A549 (cell line): ENCODE measurements around the gene CFAP157. TPM values are rescaled to one million over a fixed set of nuclear protein-coding genes. Genes with fewer than 3 reads are reported as not detected.

ENCODE experiments used
- ATAC-seq, 2 experiments: fragments of 200-7000 bp in 1 of 2; fragments of >200 bp in 1 of 2; cut with Nextera tagmentation in 1 of 2; cut with Tn5 transposase in 1 of 2; 3 replicates each; pipeline versions ENCODE4 v1.8.0 to v1.9.1; 2018 to 2020; ENCODE audit warnings: mild to moderate bottlenecking in 1 of 2, moderate library complexity in 1 of 2
- CTCF ChIA-PET: fragments of 300-600 bp; sonication (Branson Sonifier 250); formaldehyde crosslinking; extraction: SDS; loops from one replicate; lab custom pipeline; 2021; ENCODE audit warnings: antibody characterized with exemption, inconsistent platforms; lab: Yijun Ruan, JAX
- POLR2A ChIA-PET: fragments of 350-600 bp; formaldehyde crosslinking; extraction: SDS; loops from one replicate; lab custom pipeline; 2021; ENCODE audit warnings: antibody characterized with exemption, inconsistent platforms; lab: Yijun Ruan, JAX
- DNase-seq, 2 experiments: peaks; one replicate each; pipeline versions ENCODE4 v3.0.0 to v3.0.0-alpha.2; 2011 to 2016; ENCODE audit warnings: low read depth in 1 of 2, low spot score in 1 of 2
- FAIRE-seq: peaks from 2 replicates; lab custom pipeline; 2011; peaks lifted over from hg19 to GRCh38; lab: Jason Lieb, UNC
- H3K27ac ChIP-seq, 2 experiments: fragments of >200 bp; sonication (Bioruptor Twin); formaldehyde crosslinking; 3 replicates each; pipeline ENCODE4 v1.5.1; 2016 to 2017
- H3K4me1 ChIP-seq: fragments of >200 bp; sonication (Bioruptor Twin); formaldehyde crosslinking; 3 replicates; pipeline ENCODE4 v1.6.1; 2016
- H3K4me2 ChIP-seq: fragments of >200 bp; sonication (Bioruptor Twin); formaldehyde crosslinking; 3 replicates; pipeline ENCODE4 v1.6.1; 2016
- H3K4me3 ChIP-seq: fragments of >200 bp; sonication (Bioruptor Twin); formaldehyde crosslinking; 3 replicates; pipeline ENCODE4 v1.5.1; 2016
- H3K9me3 ChIP-seq: fragments of >200 bp; sonication (Bioruptor Twin); formaldehyde crosslinking; 3 replicates; pipeline ENCODE4 v1.6.1; 2016
- BCL3 ChIP-seq: fragments of >200 bp; sonication (Bioruptor Twin); formaldehyde crosslinking; IDR thresholded peaks from 3 replicates; pipeline ENCODE4 v1.6.1; 2016
- CBX2 ChIP-seq: fragments of 200-600 bp; sonication (generic); IDR thresholded peaks from 2 replicates; pipeline ENCODE4 v1.6.1; 2016; ENCODE audit warnings: low read depth, mild to moderate bottlenecking, borderline replicate concordance
- CHD2 ChIP-seq: fragments of 150-350 bp; IDR thresholded peaks from 2 replicates; pipeline ENCODE4 v1.6.1; 2014; ENCODE audit warnings: low read length; ENCODE audit not compliant: partially characterized antibody
- E2F6 ChIP-seq: IDR thresholded peaks from 2 replicates; pipeline ENCODE4 v1.6.1; 2012; ENCODE audit warnings: low read depth, borderline replicate concordance
- EP300 ChIP-seq, 2 experiments: fragments of >200 bp; sonication (Bioruptor Twin); formaldehyde crosslinking; IDR thresholded peaks; 2 replicates in 1 of 2; 3 replicates in 1 of 2; pipeline ENCODE4 v1.6.1; 2016 to 2017
- FOSL2 ChIP-seq, 2 experiments: fragments of 450-650 bp in 1 of 2; fragments of >200 bp in 1 of 2; sonication (Bioruptor Twin) in 1 of 2; formaldehyde crosslinking; IDR thresholded peaks; 2 replicates each; pipeline versions ENCODE4 v1.5.0 to v1.6.1; 2016 to 2020; ENCODE audit warnings: mild to moderate bottlenecking in 1 of 2, moderate library complexity in 1 of 2
- MAX ChIP-seq: IDR thresholded peaks from 2 replicates; pipeline ENCODE4 v1.6.1; 2012
- NR3C1 ChIP-seq: fragments of >200 bp; sonication (Bioruptor Twin); formaldehyde crosslinking; IDR thresholded peaks from 3 replicates; pipeline ENCODE4 v1.6.1; 2017
- PBX3 ChIP-seq: IDR thresholded peaks from 2 replicates; pipeline ENCODE4 v1.6.1; 2012
- PHF8 ChIP-seq: fragments of 200-600 bp; sonication (generic); IDR thresholded peaks from 2 replicates; pipeline ENCODE4 v1.6.1; 2016; ENCODE audit warnings: low read depth, mild to moderate bottlenecking, antibody characterized with exemption, moderate library complexity, borderline replicate concordance
- RAD21 ChIP-seq, 2 experiments: fragments of >200 bp in 1 of 2; sonication (Bioruptor Twin) in 1 of 2; formaldehyde crosslinking in 1 of 2; IDR thresholded peaks in 1 of 2; conservative IDR thresholded peaks in 1 of 2; 2 replicates in 1 of 2; 3 replicates in 1 of 2; pipeline ENCODE4 v1.6.1; 2012 to 2018; ENCODE audit warnings: inconsistent platforms in 1 of 2
- RFX5 ChIP-seq: fragments of 450-650 bp; IDR thresholded peaks from 2 replicates; pipeline ENCODE4 v1.7.1; 2014; ENCODE audit warnings: antibody characterized with exemption, mild to moderate bottlenecking, moderate library complexity
- ZFP36 ChIP-seq: fragments of 450-650 bp; IDR thresholded peaks from 2 replicates; pipeline ENCODE4 v1.6.1; 2014; ENCODE audit warnings: borderline replicate concordance; ENCODE audit not compliant: partially characterized antibody
- ZNF302 ChIP-seq: fragments of 250-450 bp; sonication (Bioruptor Pico); IDR thresholded peaks from 2 replicates; pipeline ENCODE4 v1.9.0; 2021; ENCODE audit warnings: inconsistent platforms, mild to moderate bottlenecking, moderate library complexity
- WGBS: methylation state at CpG from one replicate; pipeline ENCODE4 v1.1.6; 2017; ENCODE audit errors: missing lambda C conversion rate; 5-methylcytosine and 5-hydroxymethylcytosine counted together
- polyA plus RNA-seq, 4 experiments: library from polyadenylated mRNA; depleted of rRNA in 3 of 4; stranded (reverse); fragments of >200 nt; fragmentation: RNase III in 1 of 4; extraction: RNeasy Plus Mini Kit Qiagen cat#74134 plus additional on column Dnase treatment in 1 of 4; gene quantifications; 2 replicates in 3 of 4; 3 replicates in 1 of 4; pipeline ENCODE4 v1.2.3, GENCODE V29; 2011 to 2017

The CFAP157 gene
- polyA plus RNA-seq, 2 of the 4 experiments (the other 2 are of a cell fraction): 0.04 TPM

- peak overlapping the region; percentile 73 to 79 for H3K27ac ChIP-seq
- TF ChIP-seq ZNF302 (CRISPR knock-in tag) (no peak), CHD2 (no peak), MAX (no peak), PBX3 (no peak), NR3C1 (no peak), PHF8 (no peak), RAD21 (conservative IDR thresholded peaks at IDR 0.05 in 1 of 2, IDR thresholded peaks at IDR 0.05 in 1 of 2) (no peak), ZFP36 (no peak)
- TF ChIP-seq, all 56 proteins: peak for 0
- no peak for FAIRE-seq
- CTCF ChIA-PET: interaction anchor here (0.9 to 7.4 kb wide), 7 partner anchors 9 to 125 kb away, joined by 3 to 63 read pairs (median 4); partner anchors contain the start of genes CDK9, CFAP157 and TOR2A
- Histone ChIP-seq H3K9me3 (no peaks in the 10 kb centered on the region), H3K4me1 (peaks cover 11% of the 10 kb centered on the region; the same call in 1 of the 3 replicates), H3K4me3 (peak overlapping the region; percentile 68), H3K4me2 (peak overlapping the region; percentile 94)
- DNase-seq: no peak
- ATAC-seq: peak; percentile 32 to 49; a peak in 5 of 6 replicates
- POLR2A ChIA-PET: interaction anchor here (0.8 to 2.0 kb wide), 3 partner anchors 20 to 104 kb away, joined by 3 to 6 read pairs (median 4); partner anchors contain the start of genes STXBP1 and TOR2A
- WGBS: 0% methylated on average over 20 of the region's 44 CpGs
Measured at GRCh38 chr9:127714951-127715469, 8.2 kb downstream of the CFAP157 start.

- 7% methylated on average over 43 of the region's 65 CpGs for WGBS
- peak within 1 kb of the TSS; percentile 94 for H3K4me2 ChIP-seq
- FAIRE-seq (no peak), DNase-seq (peak; percentile 96 to 97), ATAC-seq (peak; percentile 92 to 95)
- H3K27ac ChIP-seq: peak within 1 kb of the TSS; percentile 73 to 79
- H3K9me3 ChIP-seq: no peaks in the 10 kb centered on the region
- H3K4me1 ChIP-seq: peaks cover 18% of the 10 kb centered on the region
- TF ChIP-seq MAX: peak; percentile 70
- TF ChIP-seq RFX5: peak; percentile 77; the same call in 1 of the 2 replicates
- no peak for TF ChIP-seq EP300 (IDR thresholded peaks at IDR 0.05)
- no peak for TF ChIP-seq FOSL2 (IDR thresholded peaks at IDR 0.05)
- peak; percentile 46; the same call in 1 of the 2 replicates for TF ChIP-seq FOSL2 (CRISPR knock-in tag; IDR thresholded peaks at IDR 0.05)
- TF ChIP-seq E2F6: peak; percentile 57; the same call in 1 of the 2 replicates
- TF ChIP-seq BCL3: peak; percentile 30; the same call in 1 of the 3 replicates
- no peak for TF ChIP-seq CBX2
- peak; percentile 53; the same call in 1 of the 2 replicates for TF ChIP-seq PHF8
- CTCF ChIA-PET: interaction anchor here (0.7 to 7.4 kb wide), 7 partner anchors 10 to 206 kb away, joined by 3 to 63 read pairs (median 4); partner anchors contain the start of genes CFAP157 and TOR2A
- H3K4me3 ChIP-seq: peak within 1 kb of the TSS; percentile 68
- POLR2A ChIA-PET: interaction anchor here (0.8 to 2.0 kb wide), 4 partner anchors 12 to 104 kb away, joined by 3 to 6 read pairs (median 5); partner anchors contain the start of genes STXBP1 and TOR2A
Measured at GRCh38 chr9:127715470-127716337, 8.9 kb downstream of the CFAP157 start, which contains the start of the genes PTRH1 and TTC16. Gene PTRH1 (minus strand): TSS chr9:127715663. CDS start chr9:127715639, 24 bp downstream. Gene TTC16 (plus strand): TSS chr9:127716079. CDS start chr9:127716146, 67 bp downstream.
